Hematopoietic multipotent progenitor cell (in vitro differentiated cells): ENCODE measurements around the gene ENTPD8. TPM values are rescaled to one million over a fixed set of nuclear protein-coding genes. Genes with fewer than 3 reads are reported as not detected.
A peak's percentile ranks its signal among the peaks of the same experiment; 100 is the strongest.
"Not testable (repeated sequence)": the region's sequence is repeated elsewhere in the genome, so short reads cannot be mapped to it uniquely, and the experiment has no call there.

ENCODE experiments used
- DNase-seq, 3 donors: peaks; one replicate each; pipeline ENCODE4 v3.0.0-alpha.2; 2011 to 2015; ENCODE audit warnings: low read depth in 2 of 3, low spot score in 2 of 3
- total RNA-seq: library from RNA; depleted of rRNA; stranded (reverse); fragments of >200 nt; gene quantifications from one replicate; pipeline ENCODE4 v1.2.3, GENCODE V29; 2012

ENTPD8 gene
- total RNA-seq, 1 donor: 0.27 TPM

- DNase-seq: no peak
These were observed 23.8 kb downstream of the ENTPD8 start for GRCh38 chr9:137417161-137418021.

DNA sequence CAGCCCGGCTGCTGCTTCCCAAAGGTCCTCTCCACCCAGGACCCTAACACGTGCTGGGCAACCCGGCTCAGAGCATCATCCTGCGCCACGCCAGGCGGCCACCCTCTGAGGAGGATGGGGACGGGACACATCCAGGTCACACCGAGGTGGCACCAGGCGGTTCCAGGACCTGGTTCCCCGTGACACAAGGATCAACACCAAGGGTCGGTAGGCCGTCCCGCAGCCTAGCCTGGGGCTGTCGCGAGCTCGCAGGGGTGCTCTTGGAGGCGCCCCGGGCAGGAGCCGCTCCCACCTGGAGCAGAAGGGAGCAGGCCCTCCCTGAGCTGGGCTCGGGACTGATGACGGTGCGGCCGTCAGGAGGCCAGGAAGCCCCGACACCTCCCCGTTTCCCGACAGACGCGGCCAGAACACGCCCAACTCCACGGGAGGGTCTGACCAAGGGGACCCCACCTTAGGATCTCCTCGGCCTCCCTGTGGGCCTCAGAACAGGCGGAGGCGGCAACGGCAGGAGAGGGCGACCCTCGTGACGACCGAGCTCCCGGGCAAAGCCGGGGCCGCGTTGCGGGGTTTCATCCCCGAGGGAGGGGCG lies 24.5 kb downstream of the ENTPD8 start:
- no peak for DNase-seq

GRCh38 chr9:137416006-137416562 lies 25.1 kb downstream of the ENTPD8 start:
- DNase-seq: no peak

DNA sequence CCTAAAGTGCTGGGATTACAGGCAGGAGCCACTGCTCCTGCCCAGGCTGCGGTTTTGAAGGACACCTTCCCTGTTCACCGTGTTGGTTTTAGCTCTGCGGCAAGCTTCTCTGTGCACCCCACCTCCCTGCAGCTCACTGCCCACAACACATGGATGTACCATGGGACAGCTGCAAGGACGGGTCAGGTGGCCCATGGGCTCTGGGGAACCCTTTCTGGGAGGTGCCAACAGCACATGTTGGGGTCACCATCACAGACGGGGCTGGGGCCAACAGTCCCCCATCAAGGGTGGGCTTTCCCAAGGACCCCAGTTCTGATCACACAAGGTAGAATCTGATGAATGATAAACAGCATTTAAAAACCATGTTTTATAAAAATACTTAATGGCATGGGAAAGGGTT lies 25.7 kb downstream of the ENTPD8 start:
- no peak for DNase-seq

DNA sequence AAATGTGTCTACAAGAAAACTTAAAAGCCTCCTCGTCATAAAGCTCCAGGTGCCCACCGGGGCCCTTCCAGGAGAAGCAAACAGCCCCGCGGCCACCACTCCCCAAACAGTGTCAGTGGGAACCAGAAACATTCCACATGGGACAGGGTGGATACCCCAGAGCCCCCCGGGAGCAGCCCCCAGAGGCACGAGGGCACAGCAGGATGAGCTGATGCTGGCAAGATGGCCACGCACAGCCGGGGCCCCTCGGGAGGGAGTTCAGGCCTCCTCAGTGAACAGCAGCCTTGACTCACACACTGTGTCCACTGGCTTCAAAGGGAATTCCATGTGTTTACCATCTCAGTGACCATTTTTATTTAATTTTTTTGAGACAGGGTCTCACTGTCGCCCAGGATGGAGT lies 28.7 kb downstream of the ENTPD8 start:
- DNase-seq: no peak

DNA sequence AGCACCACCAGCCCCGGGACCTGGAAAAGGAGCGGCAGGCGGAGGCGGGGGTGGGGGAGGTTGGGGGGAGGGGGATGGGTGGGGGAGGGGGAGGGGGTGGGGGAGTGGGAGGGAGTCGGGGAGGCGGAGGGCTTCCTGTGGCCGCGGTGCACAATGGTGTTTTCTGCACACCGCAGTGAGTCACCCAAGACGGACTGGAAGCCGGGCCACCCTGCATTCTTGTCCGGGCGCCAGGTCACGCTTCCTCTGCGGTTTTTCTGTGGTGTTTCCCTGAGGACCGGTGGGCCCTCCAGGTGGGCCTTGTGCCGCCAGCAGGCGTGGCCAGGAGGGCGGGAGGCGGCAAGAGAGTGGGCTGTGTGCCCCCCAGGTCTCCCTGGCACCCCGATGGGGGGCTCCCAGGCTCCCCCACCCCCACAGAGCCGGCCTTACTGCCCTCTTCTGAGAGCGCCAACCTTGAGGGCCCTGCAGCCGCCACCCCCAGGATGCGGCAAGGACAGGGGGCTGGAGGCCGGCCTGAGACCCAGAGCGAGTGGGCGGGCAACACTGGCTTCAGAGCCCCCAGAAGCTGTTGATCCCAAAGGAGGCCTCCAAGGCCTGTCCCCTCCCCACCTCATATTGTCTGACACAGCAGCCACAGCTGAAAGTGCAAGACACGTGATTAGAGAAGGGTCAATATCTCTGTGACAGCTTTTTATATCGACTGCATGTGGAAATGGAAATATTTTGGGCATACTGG lies 29.3 kb downstream of the ENTPD8 start:
- peak in 2 of 3 donors; percentile 86 to 92 for DNase-seq

DNA sequence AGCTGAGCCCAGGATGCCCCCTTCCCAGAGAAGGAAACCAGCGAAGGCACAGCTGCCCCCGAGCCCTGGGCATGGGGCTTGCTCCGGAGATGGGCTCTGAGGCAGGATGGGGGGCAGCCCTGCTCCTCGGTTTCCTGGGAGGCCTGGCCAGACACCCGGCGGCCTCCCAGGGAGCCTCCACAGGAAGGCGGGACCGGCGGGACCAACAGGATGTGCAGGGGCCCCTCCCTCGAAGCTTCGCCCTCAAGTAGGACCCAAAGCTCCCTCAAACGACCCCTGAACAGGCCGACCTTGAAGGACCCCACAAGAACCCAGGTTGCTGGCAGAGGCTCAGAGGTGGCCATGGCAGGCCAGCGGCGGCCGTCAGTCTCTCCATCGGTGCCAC lies 29.9 kb downstream of the ENTPD8 start:
- no peak for DNase-seq

DNA sequence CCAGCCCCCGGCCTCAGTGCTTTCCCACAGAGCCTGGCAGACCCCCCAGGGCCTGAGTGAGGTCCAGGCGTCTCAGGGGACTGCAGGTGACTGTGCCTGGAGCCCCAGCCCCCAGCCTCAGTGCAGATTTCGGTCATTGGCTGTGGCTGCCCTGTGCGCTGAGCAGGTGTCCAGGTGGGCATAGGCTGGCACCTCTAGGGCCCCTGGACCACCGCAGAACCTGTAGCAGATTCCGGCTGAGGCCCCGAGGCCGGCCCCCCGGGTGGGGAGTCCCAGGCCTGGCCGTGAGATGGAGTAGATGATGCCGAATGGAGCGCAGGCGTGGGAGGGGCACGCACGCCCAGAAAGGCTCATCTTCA lies 30.3 kb downstream of the ENTPD8 start:
- DNase-seq: no peak

- DNase-seq: not testable (repeated sequence)
These were observed 30.8 kb downstream of the ENTPD8 start for GRCh38 chr9:137410236-137410890.

DNA sequence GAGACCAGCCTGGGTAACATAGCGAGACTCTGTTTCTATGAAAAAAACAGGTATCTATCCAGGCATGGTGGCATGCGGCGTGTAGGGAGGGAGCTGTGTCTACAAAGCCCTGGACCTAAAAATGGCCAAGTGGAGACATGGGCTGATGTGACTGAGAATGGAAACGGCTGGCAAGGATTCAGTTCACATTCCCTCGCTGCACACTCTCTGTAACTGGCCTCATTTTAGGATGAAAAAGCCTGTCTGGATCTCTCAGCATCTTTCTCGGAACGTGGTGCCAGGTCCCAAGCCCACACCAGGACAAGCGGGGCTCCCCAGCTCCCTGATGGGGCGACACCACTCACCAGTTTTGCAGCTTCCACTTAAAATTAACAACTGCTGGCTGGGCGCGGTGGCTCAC lies 31.6 kb downstream of the ENTPD8 start:
- no peak for DNase-seq

DNA sequence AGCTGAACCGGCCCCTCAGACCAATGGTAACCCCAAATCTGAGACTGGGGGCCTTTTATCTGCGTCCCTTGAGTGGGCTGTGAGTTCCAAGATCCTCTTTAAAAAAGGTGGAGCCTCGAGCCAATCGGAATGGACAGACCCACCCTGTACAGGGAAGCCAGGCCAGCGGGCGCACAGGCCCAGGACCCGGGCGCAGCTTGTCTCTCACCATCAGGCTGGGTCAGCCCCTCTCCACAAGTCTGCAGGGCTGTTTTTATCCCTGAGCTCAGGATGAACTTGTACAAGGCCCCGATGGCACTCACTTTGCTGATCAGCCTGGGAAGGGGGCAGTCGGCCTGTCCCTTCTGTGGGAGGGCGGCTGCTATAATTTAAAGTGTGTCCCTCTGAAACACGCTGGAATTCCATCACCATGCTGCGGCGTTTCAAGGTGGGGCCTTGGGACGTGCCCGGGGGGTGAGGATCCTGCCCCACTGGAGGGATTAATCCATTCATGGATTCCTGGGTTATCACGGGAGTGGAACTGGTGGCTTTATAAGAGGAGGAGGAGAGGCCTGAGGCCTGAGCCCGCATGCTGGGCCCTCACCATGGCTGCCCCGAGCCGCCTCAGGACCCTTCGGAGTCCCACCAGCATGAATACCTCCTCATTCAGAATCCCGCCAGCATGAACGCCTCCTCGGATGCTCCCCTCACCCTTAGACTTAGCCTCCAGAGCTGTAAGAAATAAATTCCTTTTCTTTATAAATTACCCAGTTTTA lies 32.3 kb downstream of the ENTPD8 start:
- DNase-seq: no peak

- no peak for DNase-seq
These were observed 33.4 kb downstream of the ENTPD8 start for GRCh38 chr9:137407590-137408300.

DNA sequence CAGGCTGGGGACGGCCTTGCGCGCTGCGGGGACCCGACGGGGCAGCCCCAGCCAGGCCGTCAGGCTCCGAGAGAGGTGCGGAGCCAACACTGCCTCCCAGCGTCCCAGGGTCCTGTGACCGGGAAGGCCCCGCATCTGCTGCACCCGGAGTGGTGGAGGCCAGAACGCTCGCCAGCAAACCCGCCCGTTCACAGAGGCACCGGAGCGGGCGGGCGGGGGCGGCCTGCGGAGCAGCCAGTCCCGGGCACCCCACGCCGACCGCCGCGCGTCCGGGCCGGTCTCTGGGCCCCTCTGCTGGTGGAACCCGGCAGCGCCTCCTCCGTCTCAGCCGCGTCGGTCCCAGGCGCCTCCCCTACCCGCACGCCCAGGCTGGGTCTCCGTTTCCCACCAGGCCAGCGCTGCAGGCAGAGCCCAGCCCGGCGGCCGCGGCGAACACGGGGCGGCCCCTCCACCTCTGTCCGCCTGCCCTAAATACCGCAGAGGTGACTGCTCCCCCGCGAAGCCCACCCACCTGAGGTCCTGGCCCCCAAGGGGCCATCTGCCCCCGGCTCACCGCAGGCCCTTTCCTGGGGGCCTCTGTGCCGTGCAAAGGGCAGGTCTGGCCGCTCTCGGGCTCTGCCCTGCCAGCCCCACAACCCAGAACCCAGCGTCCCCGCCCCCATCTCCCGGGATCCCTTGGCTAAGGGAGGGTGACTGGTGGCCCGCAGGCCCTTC lies 34.1 kb downstream of the ENTPD8 start:
- DNase-seq: peak in 2 of 3 donors; percentile 74 to 76

DNA sequence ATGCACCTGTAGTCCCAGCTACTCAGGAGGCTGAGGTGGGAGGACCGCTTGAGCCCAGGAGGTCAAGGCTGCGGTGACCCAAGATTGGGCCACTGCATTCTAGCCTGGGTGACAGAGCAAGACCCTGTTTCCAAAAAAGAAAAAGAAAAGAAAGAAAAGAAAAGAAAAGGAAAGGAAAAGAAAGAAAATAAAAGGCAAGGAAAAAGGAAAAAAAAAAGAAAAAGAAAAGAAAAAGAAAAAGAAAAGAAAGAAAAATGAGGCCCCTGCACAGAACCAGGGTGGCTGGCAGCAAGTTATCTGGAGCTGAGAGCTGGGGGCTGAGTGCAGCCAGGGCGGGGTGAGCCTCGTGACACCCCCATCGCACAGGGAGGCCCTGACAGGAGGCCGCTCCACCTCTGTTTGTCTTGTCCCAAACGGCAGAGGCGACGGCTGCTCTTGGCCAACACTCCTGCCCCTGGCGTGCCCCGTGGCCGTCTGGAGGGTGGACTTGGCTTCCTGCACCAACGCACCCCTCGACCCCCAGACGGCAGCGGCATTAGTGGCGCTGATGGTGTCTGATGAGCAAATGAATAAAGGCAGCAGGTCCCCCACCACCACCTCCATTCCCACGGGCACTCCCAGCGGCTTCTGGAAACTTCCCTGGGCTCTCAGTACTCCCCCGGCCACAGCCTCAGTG lies 34.9 kb downstream of the ENTPD8 start:
- no peak for DNase-seq

- peak in 1 of 3 donors; percentile 54 for DNase-seq
These were observed 35.5 kb downstream of the ENTPD8 start for GRCh38 chr9:137405677-137406081.

GRCh38 chr9:137404961-137405567 lies 36.1 kb downstream of the ENTPD8 start:
- DNase-seq: no peak

- no peak for DNase-seq
These were observed 37.9 kb downstream of the ENTPD8 start for GRCh38 chr9:137403269-137403668.

GRCh38 chr9:137402746-137403145 lies 38.4 kb downstream of the ENTPD8 start:
- peak in 1 of 3 donors; percentile 20 for DNase-seq
